ENCODE results near the gene DNAH5.

DNAH5 gene

DNA sequence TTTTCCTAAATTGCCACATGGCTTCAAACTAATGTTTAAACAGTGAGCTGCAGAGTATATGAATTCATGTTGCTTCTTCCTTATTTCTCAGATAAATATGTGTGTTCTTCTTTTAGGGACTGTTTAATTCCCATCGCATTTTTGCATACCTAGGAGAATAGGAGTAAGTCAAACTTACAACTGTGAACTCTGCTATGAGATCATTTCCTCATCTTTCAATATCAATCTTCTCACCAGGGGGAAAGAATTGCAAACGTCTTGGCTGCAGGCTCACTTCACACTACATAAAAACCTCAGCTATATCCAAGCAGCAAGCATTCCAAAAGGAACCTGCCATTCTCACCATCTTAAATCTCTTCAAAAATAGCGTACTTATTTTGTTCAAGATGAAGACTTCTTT is 271.0 kb downstream of the DNAH5 start:
- no peak for TF ChIP-seq POLR2A (IDR thresholded peaks at IDR 0.05; ENCODE audit: low read length)
- no peak for DNase-seq

GRCh38 chr5:13664377-13664776 is 280.1 kb downstream of the DNAH5 start:
- no peak for DNase-seq
- TF ChIP-seq POLR2A (IDR thresholded peaks at IDR 0.05; ENCODE audit: low read length) (no peak), GATA1 (IDR thresholded peaks at IDR 0.05; ENCODE audit: low read depth, low read length) (no peak)

GRCh38 chr5:13662626-13663025 is 281.9 kb downstream of the DNAH5 start:
- DNase-seq = no peak
- TF ChIP-seq GATA1 (IDR thresholded peaks at IDR 0.05; ENCODE audit: low read depth, low read length) = no peak
- TF ChIP-seq POLR2A (IDR thresholded peaks at IDR 0.05; ENCODE audit: low read length) = no peak

DNA sequence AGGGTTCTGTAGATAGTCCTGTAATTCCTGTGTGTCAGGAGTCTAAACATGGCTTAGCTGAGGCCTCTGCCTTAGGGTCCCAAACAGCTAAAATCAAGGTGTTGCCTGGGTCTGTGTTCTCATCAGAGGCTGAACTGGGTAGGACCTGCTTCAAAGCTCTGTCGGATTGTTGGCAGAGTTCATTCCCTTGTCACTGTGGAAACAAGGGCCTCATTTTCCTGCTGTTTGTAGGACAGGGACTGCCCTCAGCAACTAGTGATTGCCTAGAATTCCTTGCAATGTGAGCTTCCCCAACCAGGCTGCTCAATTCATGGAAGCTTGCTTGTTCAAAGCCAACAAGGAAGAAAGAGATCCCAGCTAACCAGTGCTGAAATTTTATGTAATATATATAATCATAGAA is 283.2 kb downstream of the DNAH5 start:
- TF ChIP-seq POLR2A (IDR thresholded peaks at IDR 0.05; ENCODE audit: low read length) = no peak
- no peak for TF ChIP-seq GATA1 (IDR thresholded peaks at IDR 0.05; ENCODE audit: low read depth, low read length)
- DNase-seq = no peak

- no peak for DNase-seq
- no peak for TF ChIP-seq POLR2A (IDR thresholded peaks at IDR 0.05; ENCODE audit: low read length)
- no peak for TF ChIP-seq GATA1 (IDR thresholded peaks at IDR 0.05; ENCODE audit: low read depth, low read length)
Measured at GRCh38 chr5:13660072-13660471, 284.4 kb downstream of the DNAH5 start.

- TF ChIP-seq POLR2A (IDR thresholded peaks at IDR 0.05; ENCODE audit: low read length) (no peak), GATA1 (IDR thresholded peaks at IDR 0.05; ENCODE audit: low read depth, low read length) (no peak)
- DNase-seq = no peak
Measured at GRCh38 chr5:13659391-13659790, 285.1 kb downstream of the DNAH5 start.

- TF ChIP-seq POLR2A (IDR thresholded peaks at IDR 0.05; ENCODE audit: low read length) (no peak), GATA1 (IDR thresholded peaks at IDR 0.05; ENCODE audit: low read depth, low read length) (no peak)
- no peak for DNase-seq
Measured at GRCh38 chr5:13658761-13659160, 285.7 kb downstream of the DNAH5 start.

GRCh38 chr5:13658152-13658551 is 286.3 kb downstream of the DNAH5 start:
- no peak for TF ChIP-seq GATA1 (IDR thresholded peaks at IDR 0.05; ENCODE audit: low read depth, low read length)
- TF ChIP-seq POLR2A (IDR thresholded peaks at IDR 0.05; ENCODE audit: low read length) = no peak
- no peak for DNase-seq

- TF ChIP-seq POLR2A (IDR thresholded peaks at IDR 0.05; ENCODE audit: low read length) (no peak), GATA1 (IDR thresholded peaks at IDR 0.05; ENCODE audit: low read depth, low read length) (no peak)
- DNase-seq = no peak
Measured at GRCh38 chr5:13653709-13654108, 290.8 kb downstream of the DNAH5 start.

GRCh38 chr5:13649656-13650055 is 294.8 kb downstream of the DNAH5 start:
- no peak for DNase-seq
- TF ChIP-seq POLR2A (IDR thresholded peaks at IDR 0.05; ENCODE audit: low read length) (no peak), GATA1 (IDR thresholded peaks at IDR 0.05; ENCODE audit: low read depth, low read length) (no peak)

DNA sequence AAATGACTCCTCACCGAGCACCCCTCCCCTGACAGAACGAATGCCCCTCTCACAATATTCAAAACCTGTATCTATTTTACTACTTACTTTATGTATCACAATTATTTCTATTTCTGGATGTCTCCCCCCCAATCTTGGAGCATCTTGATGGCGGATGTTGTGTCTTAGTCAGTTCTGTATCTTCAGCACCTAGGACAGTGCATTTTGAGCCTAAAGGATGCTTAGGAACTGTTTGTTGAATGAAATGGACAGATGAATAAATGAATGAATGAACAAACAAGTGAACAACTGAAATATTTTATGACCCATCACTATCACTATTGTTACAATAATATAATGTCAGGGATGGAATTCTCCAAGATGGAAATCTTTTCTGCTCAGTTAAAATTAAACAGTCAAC is 295.7 kb downstream of the DNAH5 start:
- TF ChIP-seq POLR2A (IDR thresholded peaks at IDR 0.05; ENCODE audit: low read length) = no peak
- no peak for TF ChIP-seq GATA1 (IDR thresholded peaks at IDR 0.05; ENCODE audit: low read depth, low read length)
- DNase-seq = no peak

DNA sequence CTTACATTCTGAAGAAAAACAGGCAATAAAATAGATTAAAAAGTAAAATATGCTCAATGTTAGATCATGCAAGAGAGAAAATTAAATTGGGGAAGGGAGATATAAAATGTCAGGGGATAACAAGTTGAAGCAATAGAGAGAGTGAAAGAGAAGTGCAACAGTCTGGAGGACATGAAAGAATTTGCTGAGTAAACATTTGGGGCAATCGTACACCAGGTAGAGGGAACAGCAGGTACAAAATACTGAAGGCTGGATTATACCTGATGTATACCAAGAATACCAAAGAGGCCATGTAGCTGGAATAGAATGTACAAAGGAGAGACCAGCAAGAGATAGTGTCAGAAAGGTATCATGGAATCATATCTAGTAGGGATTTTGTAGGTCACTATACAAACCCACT is 300.8 kb downstream of the DNAH5 start:
- no peak for TF ChIP-seq GATA1 (IDR thresholded peaks at IDR 0.05; ENCODE audit: low read depth, low read length)
- no peak for TF ChIP-seq POLR2A (IDR thresholded peaks at IDR 0.05; ENCODE audit: low read length)
- no peak for DNase-seq

- no peak for DNase-seq
- TF ChIP-seq POLR2A (IDR thresholded peaks at IDR 0.05; ENCODE audit: low read length) = no peak
- no peak for TF ChIP-seq GATA1 (IDR thresholded peaks at IDR 0.05; ENCODE audit: low read depth, low read length)
Measured at GRCh38 chr5:13643196-13643595, 301.3 kb downstream of the DNAH5 start.

Measured in erythroblast (primary cell).